A673 (cell line): ENCODE measurements around the gene KHDC1L.

Source experiments
- CTCF ChIP-seq: fragments of 300-800, 200-600 bp; sonication (generic); conservative IDR thresholded peaks from 2 replicates; pipeline ENCODE4 v1.5.1; 2017; ENCODE audit warnings: low read depth, mild to moderate bottlenecking, antibody characterized with exemption, low read length, moderate library complexity, mixed read lengths
- EZH2 ChIP-seq: fragments of 200-600 bp; sonication (generic); IDR thresholded peaks from 2 replicates; pipeline ENCODE4 v1.6.1; 2017; ENCODE audit warnings: borderline replicate concordance, low read depth, mild to moderate bottlenecking, mixed read lengths, antibody characterized with exemption, low read length; ENCODE audit not compliant: poor library complexity, severe bottlenecking

DNA sequence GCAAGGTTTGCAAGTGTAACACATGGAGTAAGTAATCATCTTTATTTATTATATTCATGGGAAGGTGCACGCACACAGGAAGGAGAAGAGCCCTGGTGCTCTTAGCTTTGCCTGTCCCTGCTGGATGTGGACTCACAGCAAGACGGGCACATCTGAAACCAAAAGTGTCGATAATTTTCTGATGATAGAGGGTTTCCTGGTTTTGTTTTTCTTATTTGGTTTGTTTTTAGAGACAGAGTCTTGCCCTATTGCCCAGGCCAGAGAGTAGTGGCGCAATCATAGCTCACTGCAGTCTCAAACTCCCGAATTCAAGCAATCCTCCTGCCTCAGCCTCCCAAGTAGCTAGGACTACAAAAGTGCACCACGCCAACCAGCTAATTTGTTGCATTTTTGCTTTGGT, 7.8 kb upstream of the KHDC1L start:
- TF ChIP-seq CTCF (no peak), EZH2 (no peak)
